ENCODE measurements around the gene PRKCSH. TPM values are rescaled to one million over a fixed set of nuclear protein-coding genes. Genes with fewer than 3 reads are reported as not detected.

Gene PRKCSH
- polyA plus RNA-seq, 1 experiment = 348 TPM

- DNase-seq (ENCODE audit: low read depth) = no peak
- Histone ChIP-seq H3K27me3 (ENCODE audit: control insufficient read depth, insufficient read depth, low read length) (no peaks in the 10 kb centered on the region), H3K4me3 (ENCODE audit: low read depth, low read length) (no peak overlapping the region), H3K36me3 (ENCODE audit: control insufficient read depth, insufficient read depth, low read length) (no peaks in the 10 kb centered on the region)
- CTCF ChIA-PET = interaction anchor here (0.5 to 0.7 kb wide), 2 partner anchors 11 to 85 kb away, joined by 3 to 4 read pairs; no protein-coding TSS in a partner anchor
- TF ChIP-seq, protein P1, sequence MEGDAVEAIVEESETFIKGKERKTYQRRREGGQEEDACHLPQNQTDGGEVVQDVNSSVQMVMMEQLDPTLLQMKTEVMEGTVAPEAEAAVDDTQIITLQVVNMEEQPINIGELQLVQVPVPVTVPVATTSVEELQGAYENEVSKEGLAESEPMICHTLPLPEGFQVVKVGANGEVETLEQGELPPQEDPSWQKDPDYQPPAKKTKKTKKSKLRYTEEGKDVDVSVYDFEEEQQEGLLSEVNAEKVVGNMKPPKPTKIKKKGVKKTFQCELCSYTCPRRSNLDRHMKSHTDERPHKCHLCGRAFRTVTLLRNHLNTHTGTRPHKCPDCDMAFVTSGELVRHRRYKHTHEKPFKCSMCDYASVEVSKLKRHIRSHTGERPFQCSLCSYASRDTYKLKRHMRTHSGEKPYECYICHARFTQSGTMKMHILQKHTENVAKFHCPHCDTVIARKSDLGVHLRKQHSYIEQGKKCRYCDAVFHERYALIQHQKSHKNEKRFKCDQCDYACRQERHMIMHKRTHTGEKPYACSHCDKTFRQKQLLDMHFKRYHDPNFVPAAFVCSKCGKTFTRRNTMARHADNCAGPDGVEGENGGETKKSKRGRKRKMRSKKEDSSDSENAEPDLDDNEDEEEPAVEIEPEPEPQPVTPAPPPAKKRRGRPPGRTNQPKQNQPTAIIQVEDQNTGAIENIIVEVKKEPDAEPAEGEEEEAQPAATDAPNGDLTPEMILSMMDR (IDR thresholded peaks at IDR 0.05; ENCODE audit: insufficient read depth, low read depth, low read length) = no peak
- POLR2A ChIA-PET = no interaction called here
These were observed 38.3 kb upstream of the PRKCSH start for GRCh38 chr19:11397089-11397610.

GRCh38 chr19:11399667-11400066, 35.8 kb upstream of the PRKCSH start:
- H3K36me3 ChIP-seq (ENCODE audit: control insufficient read depth, insufficient read depth, low read length) = no peaks in the 10 kb centered on the region; the same call in 1 of the 2 replicates
- DNase-seq (ENCODE audit: low read depth) = no peak
- ChIA-PET CTCF (interaction anchor here (0.6 to 1.4 kb wide), 2 partner anchors 18 to 173 kb away, joined by 3 to 4 read pairs; no protein-coding TSS in a partner anchor), POLR2A (no interaction called here)
- TF ChIP-seq, protein P1 (IDR thresholded peaks at IDR 0.05; ENCODE audit: insufficient read depth, low read depth, low read length) = no peak
- H3K4me3 ChIP-seq (ENCODE audit: low read depth, low read length) = no peak overlapping the region
- no peaks in the 10 kb centered on the region for H3K27me3 ChIP-seq (ENCODE audit: control insufficient read depth, insufficient read depth, low read length)

- H3K4me3 ChIP-seq (ENCODE audit: low read depth, low read length) = no peak overlapping the region
- no peak for DNase-seq (ENCODE audit: low read depth)
- TF ChIP-seq, protein P1 (IDR thresholded peaks at IDR 0.05; ENCODE audit: insufficient read depth, low read depth, low read length) = no peak
- no peaks in the 10 kb centered on the region; the same call in 1 of the 2 replicates for H3K36me3 ChIP-seq (ENCODE audit: control insufficient read depth, insufficient read depth, low read length)
- ChIA-PET CTCF (interaction anchor here (0.6 to 1.4 kb wide), 4 partner anchors 9 to 19 kb away, joined by 3 to 4 read pairs (median 4); no protein-coding TSS in a partner anchor), POLR2A (interaction anchor here (0.6 kb wide), 1 partner anchor 23 kb away, joined by 3 read pairs; no protein-coding TSS in a partner anchor)
- no peaks in the 10 kb centered on the region for H3K27me3 ChIP-seq (ENCODE audit: control insufficient read depth, insufficient read depth, low read length)
These were observed 34.6 kb upstream of the PRKCSH start for GRCh38 chr19:11400798-11401197.

GRCh38 chr19:11401808-11402543, 33.5 kb upstream of the PRKCSH start:
- TF ChIP-seq, protein P1 (IDR thresholded peaks at IDR 0.05; ENCODE audit: insufficient read depth, low read depth, low read length) = no peak
- DNase-seq (ENCODE audit: low read depth) = no peak
- Histone ChIP-seq H3K4me3 (ENCODE audit: low read depth, low read length) (no peak overlapping the region), H3K36me3 (ENCODE audit: control insufficient read depth, insufficient read depth, low read length) (no peaks in the 10 kb centered on the region; the same call in 1 of the 2 replicates), H3K27me3 (ENCODE audit: control insufficient read depth, insufficient read depth, low read length) (no peaks in the 10 kb centered on the region)
- CTCF ChIA-PET = interaction anchor here (1.2 to 2.9 kb wide), 3 partner anchors 11 to 21 kb away, joined by 3 to 12 read pairs (median 3); no protein-coding TSS in a partner anchor
- POLR2A ChIA-PET = no interaction called here

DNA sequence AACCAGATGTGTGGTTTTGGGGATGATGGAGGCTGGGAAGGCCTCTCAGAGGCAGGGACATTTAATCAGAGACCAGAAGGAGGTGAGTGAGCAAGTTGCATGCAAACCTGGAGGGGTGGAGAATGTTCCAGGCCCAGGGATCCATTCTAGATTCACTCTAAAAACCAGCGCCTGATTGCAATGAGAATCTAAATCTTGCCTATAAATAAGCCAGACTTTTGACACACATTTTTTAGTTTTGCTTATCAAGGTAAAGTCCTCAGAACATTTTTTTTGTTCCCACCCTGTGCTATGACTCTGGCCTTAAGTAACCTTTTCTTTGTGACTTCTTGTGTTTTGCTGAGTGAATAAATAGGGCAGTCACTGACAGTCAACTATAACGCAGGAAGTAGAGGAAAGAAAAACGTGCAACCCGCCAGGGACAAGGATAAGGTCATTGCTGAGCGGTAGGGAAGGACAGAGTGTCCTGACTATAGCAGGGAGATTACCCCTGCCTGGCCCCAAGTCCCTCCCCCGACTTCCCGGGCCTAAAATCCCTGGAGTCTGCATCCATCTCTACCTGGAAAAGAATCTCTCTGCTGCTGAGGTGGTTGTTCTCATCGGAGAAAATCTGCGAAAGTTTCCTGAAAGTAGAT, 30.7 kb upstream of the PRKCSH start:
- ChIA-PET CTCF (interaction anchor here (2.9 kb wide), 1 partner anchor 24 kb away, joined by 12 read pairs; no protein-coding TSS in a partner anchor), POLR2A (no interaction called here)
- H3K36me3 ChIP-seq (ENCODE audit: control insufficient read depth, insufficient read depth, low read length) = no peaks in the 10 kb centered on the region; the same call in 1 of the 2 replicates
- H3K27me3 ChIP-seq (ENCODE audit: control insufficient read depth, insufficient read depth, low read length) = no peaks in the 10 kb centered on the region
- no peak overlapping the region for H3K4me3 ChIP-seq (ENCODE audit: low read depth, low read length)
- DNase-seq (ENCODE audit: low read depth) = no peak
- TF ChIP-seq, protein P1 (IDR thresholded peaks at IDR 0.05; ENCODE audit: insufficient read depth, low read depth, low read length) = no peak

All from BJ (cell line).